ENCODE results near the gene RNF26.

The RNF26 gene

DNA sequence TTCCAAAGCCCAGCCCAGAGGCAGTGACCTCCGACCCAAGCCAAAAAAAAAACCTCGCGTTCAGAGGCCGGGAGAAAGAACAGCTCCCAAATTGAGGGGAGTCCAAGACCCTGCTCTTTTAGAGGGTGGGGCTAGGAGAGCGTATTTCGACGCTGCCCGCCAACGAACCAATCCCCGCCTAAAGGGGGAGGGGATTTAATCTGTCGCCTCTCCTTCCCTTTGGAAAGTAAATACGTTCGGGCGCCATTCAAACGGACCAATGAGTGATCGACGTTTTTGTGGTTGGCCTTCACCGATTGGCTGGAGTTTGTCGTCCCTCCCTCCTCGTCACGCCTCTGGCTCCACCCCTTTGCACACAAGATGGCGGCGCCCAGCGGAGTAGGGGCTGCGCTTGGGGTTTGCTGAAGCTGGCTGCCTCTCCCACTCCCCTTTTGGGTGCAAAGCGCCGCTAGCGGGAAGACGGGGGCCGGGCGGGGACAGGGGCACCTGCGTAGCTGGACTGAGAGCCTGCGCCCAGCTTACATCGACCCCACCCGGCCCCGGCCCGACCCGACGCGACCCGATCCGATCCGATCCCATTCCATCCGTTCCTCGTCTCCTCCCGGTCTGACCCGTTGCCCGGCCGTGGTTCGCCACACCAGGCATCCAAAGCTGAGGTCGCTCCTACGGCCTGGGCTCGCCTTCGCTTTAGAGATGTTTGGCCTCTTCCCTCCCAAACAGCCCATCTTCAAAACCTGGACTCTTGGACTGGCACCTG, at the start of gene RNF26:
RNF26 (plus strand) TSS at position 354 of the 757 bp plus-strand sequence. CDS start 596 bp downstream, outside the sequence.
- peaks cover 31% of the 10 kb centered on the region for H3K4me1 Mint-ChIP-seq (ENCODE audit: low read depth)

DNA sequence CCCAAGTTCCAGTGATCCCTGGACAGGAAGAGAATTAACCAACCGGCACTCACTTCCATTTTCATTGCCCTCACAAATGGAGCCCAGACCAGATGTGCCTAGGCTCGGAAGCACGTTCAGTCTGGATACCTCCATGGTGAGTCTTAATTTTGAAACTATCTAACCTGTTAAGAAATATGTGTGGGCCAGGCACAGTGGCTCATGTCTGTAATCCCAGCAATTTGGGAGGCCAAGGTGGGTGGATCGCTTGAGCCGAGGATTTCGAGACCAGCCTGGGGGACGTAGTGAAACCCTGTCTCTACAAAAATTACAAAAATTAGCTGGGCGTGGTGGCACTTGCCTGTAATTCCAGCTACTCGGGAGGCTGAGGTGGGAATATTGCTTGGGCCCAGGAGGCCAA, 48.9 kb upstream of the RNF26 start:
- Mint-ChIP-seq H3K36me3 (peaks cover 14% of the 10 kb centered on the region), H3K27me3 (no peaks in the 10 kb centered on the region), H3K4me3 (no peak overlapping the region), H3K27ac (no peak overlapping the region), H3K9me3 (ENCODE audit: low read depth) (no peaks in the 10 kb centered on the region), H3K4me1 (ENCODE audit: low read depth) (peaks cover 26% of the 10 kb centered on the region)

More for the DNA sequence above, at the start of gene RNF26:
- H3K36me3 Mint-ChIP-seq = no peaks in the 10 kb centered on the region
- H3K4me3 Mint-ChIP-seq = peak within 1 kb of the TSS; percentile 99
- peak within 1 kb of the TSS; percentile 97 for H3K27ac Mint-ChIP-seq
- H3K9me3 Mint-ChIP-seq (ENCODE audit: low read depth) = no peaks in the 10 kb centered on the region
- peaks cover 4% of the 10 kb centered on the region for H3K27me3 Mint-ChIP-seq

DNA sequence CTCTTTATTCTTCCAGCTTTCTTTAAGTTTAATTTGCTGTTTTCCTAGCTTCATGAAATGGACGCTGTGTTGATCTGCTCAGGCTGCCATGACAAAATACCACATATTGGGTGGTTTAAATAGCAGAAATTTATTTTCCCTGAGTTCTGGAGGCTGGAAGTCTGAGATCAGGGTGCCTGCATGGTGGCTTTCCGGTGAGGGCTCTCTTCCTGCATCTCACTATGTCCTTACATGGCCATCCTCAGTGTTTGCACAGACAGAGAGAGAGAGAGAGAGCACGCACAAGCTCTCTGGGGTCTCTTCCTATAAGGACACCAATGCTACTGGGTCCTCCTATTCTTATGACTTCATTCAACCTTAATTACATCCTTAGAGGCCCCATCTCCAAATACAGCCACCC, 46.1 kb upstream of the RNF26 start:
- peaks cover 9% of the 10 kb centered on the region for H3K36me3 Mint-ChIP-seq
- no peaks in the 10 kb centered on the region for H3K9me3 Mint-ChIP-seq (ENCODE audit: low read depth)
- H3K27me3 Mint-ChIP-seq = no peaks in the 10 kb centered on the region
- no peak overlapping the region for H3K27ac Mint-ChIP-seq
- peaks cover 8% of the 10 kb centered on the region for H3K4me1 Mint-ChIP-seq (ENCODE audit: low read depth)
- H3K4me3 Mint-ChIP-seq = no peak overlapping the region

GRCh38 chr11:119290894-119291497, 43.3 kb upstream of the RNF26 start:
- Mint-ChIP-seq H3K9me3 (ENCODE audit: low read depth) (no peaks in the 10 kb centered on the region), H3K27me3 (no peaks in the 10 kb centered on the region), H3K36me3 (peaks cover 7% of the 10 kb centered on the region), H3K4me3 (no peak overlapping the region), H3K4me1 (ENCODE audit: low read depth) (no peaks in the 10 kb centered on the region), H3K27ac (no peak overlapping the region)

DNA sequence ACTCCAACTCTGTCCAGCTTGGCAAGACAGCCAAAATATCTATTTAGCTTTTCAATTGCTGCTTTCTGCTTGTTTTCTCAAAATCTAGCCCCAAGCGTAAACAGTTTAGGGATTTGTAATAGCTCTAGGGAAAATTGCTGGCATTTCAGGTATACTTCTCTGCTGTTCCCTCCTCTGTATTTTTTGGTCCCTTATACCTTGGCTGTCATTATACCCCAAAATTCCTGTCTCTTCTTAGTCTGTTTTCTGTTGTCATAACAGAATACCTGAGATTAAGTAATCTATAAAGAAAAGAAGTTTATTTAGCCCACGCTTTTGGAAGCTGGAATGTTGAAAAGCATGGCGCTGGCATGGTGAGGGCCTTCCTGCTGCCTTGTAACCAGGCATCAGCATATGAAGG, 40.9 kb upstream of the RNF26 start:
- no peak overlapping the region for H3K27ac Mint-ChIP-seq
- peaks cover 11% of the 10 kb centered on the region for H3K36me3 Mint-ChIP-seq
- H3K9me3 Mint-ChIP-seq (ENCODE audit: low read depth) = no peaks in the 10 kb centered on the region
- no peaks in the 10 kb centered on the region for H3K4me1 Mint-ChIP-seq (ENCODE audit: low read depth)
- H3K27me3 Mint-ChIP-seq = no peaks in the 10 kb centered on the region
- no peak overlapping the region for H3K4me3 Mint-ChIP-seq

DNA sequence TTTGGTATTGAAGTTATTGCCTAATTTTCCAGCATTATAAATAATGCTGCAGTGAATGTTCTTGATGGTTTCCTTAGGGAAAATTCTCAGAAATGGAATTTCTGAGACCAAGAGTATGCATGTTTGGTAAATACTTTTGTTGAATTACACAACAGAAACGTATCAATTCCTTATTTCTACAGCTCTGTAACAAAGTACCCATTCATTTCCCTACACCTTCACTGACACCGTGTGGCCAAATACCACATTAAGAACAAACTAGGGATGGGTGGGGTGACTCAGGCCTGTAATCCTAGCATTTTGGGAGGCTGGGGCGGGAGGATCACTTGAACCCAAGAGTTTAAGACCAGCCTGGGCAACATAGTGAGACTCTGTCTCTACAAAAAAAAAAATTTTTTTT, 39.1 kb upstream of the RNF26 start:
- H3K9me3 Mint-ChIP-seq (ENCODE audit: low read depth) = no peaks in the 10 kb centered on the region
- H3K27ac Mint-ChIP-seq = no peak overlapping the region
- H3K4me1 Mint-ChIP-seq (ENCODE audit: low read depth) = no peaks in the 10 kb centered on the region
- H3K4me3 Mint-ChIP-seq = no peak overlapping the region
- peaks cover 11% of the 10 kb centered on the region for H3K36me3 Mint-ChIP-seq
- H3K27me3 Mint-ChIP-seq = no peaks in the 10 kb centered on the region

- Mint-ChIP-seq H3K27ac (no peak overlapping the region), H3K9me3 (ENCODE audit: low read depth) (no peaks in the 10 kb centered on the region), H3K36me3 (peaks cover 10% of the 10 kb centered on the region), H3K4me3 (no peak overlapping the region), H3K4me1 (ENCODE audit: low read depth) (peaks cover 2% of the 10 kb centered on the region), H3K27me3 (no peaks in the 10 kb centered on the region)
Measured at GRCh38 chr11:119297938-119298337, 36.4 kb upstream of the RNF26 start.

DNA sequence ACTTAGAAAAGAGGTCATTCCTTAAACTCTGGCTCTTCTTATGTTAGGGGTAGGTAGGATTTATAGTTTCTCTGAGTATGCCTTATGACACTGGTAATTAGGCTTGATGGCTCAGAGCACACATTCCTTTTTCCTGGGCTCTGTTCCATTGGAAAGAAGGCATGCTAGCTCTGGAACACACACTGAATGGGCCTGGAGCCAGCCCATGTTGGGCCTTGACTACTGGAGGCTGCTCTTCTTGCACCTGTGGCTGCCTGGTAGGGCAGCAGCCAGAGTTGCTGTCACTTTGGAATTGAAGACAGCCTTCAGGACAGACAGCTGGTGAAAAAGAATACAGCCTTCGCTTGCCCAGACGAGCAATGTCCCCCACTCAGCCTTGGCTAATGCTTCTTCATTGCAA, 35.6 kb upstream of the RNF26 start:
- Mint-ChIP-seq H3K27me3 (no peaks in the 10 kb centered on the region), H3K4me1 (ENCODE audit: low read depth) (peaks cover 2% of the 10 kb centered on the region), H3K36me3 (peaks cover 13% of the 10 kb centered on the region), H3K27ac (no peak overlapping the region), H3K4me3 (no peak overlapping the region), H3K9me3 (ENCODE audit: low read depth) (no peaks in the 10 kb centered on the region)

GRCh38 chr11:119299416-119299815, 34.9 kb upstream of the RNF26 start:
- Mint-ChIP-seq H3K9me3 (ENCODE audit: low read depth) (no peaks in the 10 kb centered on the region), H3K27ac (no peak overlapping the region), H3K27me3 (no peaks in the 10 kb centered on the region), H3K36me3 (peaks cover 18% of the 10 kb centered on the region), H3K4me3 (no peak overlapping the region), H3K4me1 (ENCODE audit: low read depth) (peaks cover 5% of the 10 kb centered on the region)

- Mint-ChIP-seq H3K4me3 (no peak overlapping the region), H3K27me3 (no peaks in the 10 kb centered on the region), H3K36me3 (peaks cover 18% of the 10 kb centered on the region), H3K4me1 (ENCODE audit: low read depth) (peaks cover 12% of the 10 kb centered on the region), H3K9me3 (ENCODE audit: low read depth) (no peaks in the 10 kb centered on the region), H3K27ac (no peak overlapping the region)
Measured at GRCh38 chr11:119300198-119300964, 33.9 kb upstream of the RNF26 start.

- no peak overlapping the region for H3K27ac Mint-ChIP-seq
- H3K9me3 Mint-ChIP-seq (ENCODE audit: low read depth) = no peaks in the 10 kb centered on the region
- H3K36me3 Mint-ChIP-seq = peaks cover 14% of the 10 kb centered on the region
- H3K27me3 Mint-ChIP-seq = no peaks in the 10 kb centered on the region
- no peak overlapping the region for H3K4me3 Mint-ChIP-seq
- peaks cover 35% of the 10 kb centered on the region for H3K4me1 Mint-ChIP-seq (ENCODE audit: low read depth)
Measured at GRCh38 chr11:119303227-119303718, 31.1 kb upstream of the RNF26 start.

DNA sequence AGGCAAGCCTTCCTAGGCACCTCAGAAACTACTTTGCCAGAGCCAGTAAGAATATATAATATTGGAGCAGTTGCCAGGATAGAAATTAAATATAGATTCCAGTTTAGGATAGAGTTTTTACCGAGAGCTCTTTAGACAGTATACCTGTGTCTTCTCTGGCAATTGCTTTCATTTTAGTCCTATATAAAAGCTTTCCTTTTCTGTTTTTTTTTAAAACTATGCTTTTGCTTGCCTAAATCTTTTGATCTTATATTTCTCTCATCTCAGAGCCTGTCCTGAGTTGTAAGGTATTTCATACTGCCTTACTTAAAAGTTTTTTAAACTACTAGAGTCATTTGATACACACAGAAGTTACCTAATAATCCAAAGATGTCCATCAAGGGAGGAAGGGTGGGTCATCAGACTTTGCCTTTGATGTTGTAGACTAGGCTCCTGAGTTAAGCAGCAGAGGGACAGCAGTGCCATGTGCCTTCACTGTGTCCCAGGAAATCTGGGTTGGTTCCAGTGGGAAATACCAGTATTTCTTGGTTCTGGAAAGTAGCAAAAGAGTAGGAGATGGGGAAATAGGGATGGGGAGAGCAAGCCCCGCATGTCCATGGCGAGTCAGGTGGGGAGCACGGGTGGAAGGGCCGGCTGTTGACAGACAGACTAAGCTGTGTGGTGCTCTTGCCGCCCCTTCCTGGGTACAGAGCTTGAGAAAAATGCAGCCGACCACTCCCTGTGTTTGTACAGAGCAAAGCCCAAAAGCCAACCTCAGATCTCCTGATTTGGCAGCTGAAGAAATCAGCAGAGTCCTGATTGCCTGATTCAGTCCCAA, 28.6 kb upstream of the RNF26 start:
- Mint-ChIP-seq H3K4me3 (peak overlapping the region; percentile 75), H3K36me3 (peaks cover 14% of the 10 kb centered on the region), H3K27ac (peak overlapping the region; percentile 99)

GRCh38 chr11:119306373-119306890, 27.9 kb upstream of the RNF26 start:
- Mint-ChIP-seq H3K36me3 (peaks cover 11% of the 10 kb centered on the region), H3K27me3 (no peaks in the 10 kb centered on the region), H3K27ac (peak overlapping the region; percentile 99), H3K4me3 (peak overlapping the region; percentile 75), H3K9me3 (ENCODE audit: low read depth) (no peaks in the 10 kb centered on the region), H3K4me1 (ENCODE audit: low read depth) (peaks cover 36% of the 10 kb centered on the region)

More for the DNA sequence above, 28.6 kb upstream of the RNF26 start:
- no peaks in the 10 kb centered on the region for H3K9me3 Mint-ChIP-seq (ENCODE audit: low read depth)
- peaks cover 37% of the 10 kb centered on the region for H3K4me1 Mint-ChIP-seq (ENCODE audit: low read depth)
- no peaks in the 10 kb centered on the region for H3K27me3 Mint-ChIP-seq

GRCh38 chr11:119307219-119307618, 27.1 kb upstream of the RNF26 start:
- Mint-ChIP-seq H3K4me3 (peak overlapping the region; percentile 75), H3K27me3 (no peaks in the 10 kb centered on the region), H3K36me3 (peaks cover 11% of the 10 kb centered on the region), H3K27ac (peak overlapping the region; percentile 99), H3K9me3 (ENCODE audit: low read depth) (no peaks in the 10 kb centered on the region), H3K4me1 (ENCODE audit: low read depth) (peaks cover 35% of the 10 kb centered on the region)
